GM18505 (cell line): ENCODE data around the gene APBA2.

Experiments used
- ATAC-seq: cut with Tn5 transposase; IDR thresholded peaks from one replicate; pipeline ENCODE4 v1.9.1; 2021; ENCODE audit not compliant: unreplicated experiment
- POLR2A ChIP-seq: IDR thresholded peaks from 4 replicates; pipeline ENCODE4 v1.6.1; 2011; ENCODE audit warnings: borderline replicate concordance; ENCODE audit not compliant: insufficient read depth, insufficient read length; ENCODE audit errors: extremely low read depth

APBA2 gene

DNA sequence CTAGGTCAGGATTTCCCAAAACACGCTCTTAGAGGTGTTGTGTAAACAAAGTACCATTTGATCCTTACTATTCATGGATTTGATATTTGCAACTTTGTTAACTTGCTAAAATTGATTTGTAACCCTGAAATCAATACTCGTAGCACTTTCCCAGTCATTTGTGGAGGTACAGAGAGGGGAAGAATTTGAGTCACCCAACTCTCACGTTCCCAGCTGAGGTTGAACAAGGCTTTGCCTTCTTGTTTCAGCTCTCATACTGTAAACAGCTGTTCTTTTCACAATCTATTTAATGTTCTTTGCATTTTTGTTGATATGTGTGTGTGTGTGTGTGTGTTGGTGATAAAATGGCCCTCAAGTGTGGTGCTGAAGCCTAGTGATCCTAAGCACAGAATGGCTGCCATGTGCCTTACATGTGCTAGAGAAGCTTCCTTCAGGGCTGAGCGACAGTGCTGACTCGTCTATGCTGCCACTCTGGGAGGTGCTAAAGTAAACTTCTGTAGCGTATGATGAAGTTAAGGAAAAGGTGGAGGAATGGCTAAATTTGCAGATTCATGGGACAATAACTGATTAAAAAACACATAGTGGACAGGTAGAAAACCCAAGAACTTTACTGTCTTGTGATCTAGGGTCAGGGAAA is 173.2 kb downstream of the APBA2 start:
- no peak for TF ChIP-seq POLR2A
- ATAC-seq = no peak

DNA sequence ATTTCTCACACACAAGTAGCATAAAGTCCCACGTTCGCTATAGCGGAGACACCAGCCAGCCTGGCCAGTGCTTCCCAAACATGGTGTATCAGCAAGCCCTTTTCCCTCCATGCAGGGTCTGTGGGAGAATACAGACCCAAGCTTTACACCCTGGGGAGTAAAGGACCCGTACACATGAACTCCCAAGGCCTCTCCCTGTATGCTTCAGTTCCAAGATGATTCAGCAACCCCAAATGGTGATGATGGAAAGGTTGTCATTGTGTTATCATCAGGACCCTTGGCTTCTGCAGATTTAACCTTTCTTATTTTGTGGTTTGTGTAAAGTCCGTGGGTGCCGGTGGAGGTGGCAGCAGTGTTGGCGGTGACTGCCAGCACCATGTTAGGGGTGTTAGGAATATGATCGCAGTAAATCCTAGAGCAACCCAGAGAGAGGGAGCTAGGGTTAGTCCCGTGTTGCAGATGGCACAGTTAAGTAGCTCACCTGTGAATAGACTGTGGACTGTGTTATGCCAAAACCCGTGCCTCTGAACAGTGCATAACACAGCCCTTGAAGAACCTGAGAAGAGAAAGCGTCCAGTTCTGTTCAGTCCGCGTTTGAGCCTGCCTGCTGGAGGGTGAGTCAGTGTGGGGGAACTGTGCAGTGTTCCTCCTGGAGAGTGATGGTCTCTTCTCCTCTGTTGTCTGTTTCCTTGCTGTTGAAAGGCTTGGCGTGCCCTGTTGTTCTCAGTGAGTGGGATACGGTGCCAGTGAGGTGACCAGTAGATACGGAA is 174.3 kb downstream of the APBA2 start:
- no peak for ATAC-seq
- no peak for TF ChIP-seq POLR2A

GRCh38 chr15:29061746-29062145 is 176.0 kb downstream of the APBA2 start:
- ATAC-seq = no peak
- TF ChIP-seq POLR2A = no peak

- no peak for TF ChIP-seq POLR2A
- ATAC-seq = no peak
These were observed 176.4 kb downstream of the APBA2 start for GRCh38 chr15:29062179-29062591.

DNA sequence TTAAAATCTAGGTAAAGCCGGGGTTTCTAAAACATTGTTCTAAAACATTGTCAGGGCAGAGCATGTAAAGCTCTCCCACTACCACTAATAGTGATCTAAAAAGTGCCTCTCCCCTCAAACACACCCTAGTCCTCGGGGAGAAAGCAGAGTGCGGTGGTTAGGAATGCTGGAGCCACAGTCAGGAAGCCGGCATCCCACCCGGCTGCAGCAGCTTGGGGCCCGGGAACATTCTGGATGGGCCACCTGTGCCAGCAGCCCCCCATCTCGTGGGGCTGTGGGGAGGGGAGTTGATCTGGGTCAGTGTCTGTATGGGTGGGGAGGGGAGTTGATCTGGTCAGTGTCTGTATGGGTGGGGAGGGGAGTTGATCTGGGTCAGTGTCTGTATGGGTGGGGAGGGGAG is 176.9 kb downstream of the APBA2 start:
- ATAC-seq = no peak
- no peak for TF ChIP-seq POLR2A

DNA sequence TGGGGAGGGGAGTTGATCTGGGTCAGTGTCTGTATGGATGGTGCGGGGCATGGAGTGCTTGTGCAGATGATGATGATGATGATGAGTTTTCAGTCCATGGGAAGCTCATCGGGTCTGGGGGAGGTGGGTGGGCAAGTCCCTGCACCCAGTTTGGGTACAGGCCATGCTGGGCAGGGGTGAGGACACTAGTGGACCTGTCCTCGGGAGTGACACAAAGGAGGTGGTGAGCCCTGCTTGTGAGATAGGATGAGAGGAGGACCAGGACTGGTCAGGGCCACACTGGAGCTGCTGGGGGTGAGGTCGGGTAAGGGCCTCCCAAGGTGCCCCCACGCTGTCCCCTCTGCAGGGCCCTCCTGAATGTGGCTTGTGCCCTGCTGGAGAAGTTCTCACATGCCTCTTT is 177.9 kb downstream of the APBA2 start:
- ATAC-seq = no peak
- TF ChIP-seq POLR2A = no peak

DNA sequence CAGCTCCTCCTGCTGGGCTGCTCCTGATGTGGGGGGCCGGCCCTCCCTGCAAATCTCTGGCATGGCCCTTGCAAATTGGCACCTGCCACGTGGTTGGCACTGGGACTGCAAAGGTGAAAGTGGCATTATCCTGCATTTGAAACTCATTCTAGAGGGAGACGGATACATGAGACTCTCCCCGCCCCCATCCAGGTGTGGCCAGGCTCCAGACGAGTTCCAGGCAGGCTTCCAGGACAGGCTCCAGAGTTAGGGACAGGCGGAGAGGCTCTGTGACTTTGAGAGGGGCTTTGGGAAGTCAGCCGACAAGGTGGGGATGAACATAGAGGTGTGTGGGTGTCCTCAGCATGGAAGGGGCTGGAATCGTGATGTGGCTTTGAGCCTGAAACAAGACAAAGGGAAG is 178.5 kb downstream of the APBA2 start:
- no peak for TF ChIP-seq POLR2A
- no peak for ATAC-seq

- ATAC-seq = no peak
- TF ChIP-seq POLR2A = no peak
These were observed 179.0 kb downstream of the APBA2 start for GRCh38 chr15:29064731-29065130.

- ATAC-seq = no peak
- TF ChIP-seq POLR2A = no peak
These were observed 179.8 kb downstream of the APBA2 start for GRCh38 chr15:29065571-29065970.

GRCh38 chr15:29066310-29066709 is 180.5 kb downstream of the APBA2 start:
- ATAC-seq = no peak
- no peak for TF ChIP-seq POLR2A

- no peak for ATAC-seq
These were observed 181.1 kb downstream of the APBA2 start for GRCh38 chr15:29066838-29067237.

GRCh38 chr15:29067949-29068348 is 182.2 kb downstream of the APBA2 start:
- ATAC-seq = no peak
- TF ChIP-seq POLR2A = no peak

More at GRCh38 chr15:29066838-29067237, 181.1 kb downstream of the APBA2 start:
- no peak for TF ChIP-seq POLR2A

DNA sequence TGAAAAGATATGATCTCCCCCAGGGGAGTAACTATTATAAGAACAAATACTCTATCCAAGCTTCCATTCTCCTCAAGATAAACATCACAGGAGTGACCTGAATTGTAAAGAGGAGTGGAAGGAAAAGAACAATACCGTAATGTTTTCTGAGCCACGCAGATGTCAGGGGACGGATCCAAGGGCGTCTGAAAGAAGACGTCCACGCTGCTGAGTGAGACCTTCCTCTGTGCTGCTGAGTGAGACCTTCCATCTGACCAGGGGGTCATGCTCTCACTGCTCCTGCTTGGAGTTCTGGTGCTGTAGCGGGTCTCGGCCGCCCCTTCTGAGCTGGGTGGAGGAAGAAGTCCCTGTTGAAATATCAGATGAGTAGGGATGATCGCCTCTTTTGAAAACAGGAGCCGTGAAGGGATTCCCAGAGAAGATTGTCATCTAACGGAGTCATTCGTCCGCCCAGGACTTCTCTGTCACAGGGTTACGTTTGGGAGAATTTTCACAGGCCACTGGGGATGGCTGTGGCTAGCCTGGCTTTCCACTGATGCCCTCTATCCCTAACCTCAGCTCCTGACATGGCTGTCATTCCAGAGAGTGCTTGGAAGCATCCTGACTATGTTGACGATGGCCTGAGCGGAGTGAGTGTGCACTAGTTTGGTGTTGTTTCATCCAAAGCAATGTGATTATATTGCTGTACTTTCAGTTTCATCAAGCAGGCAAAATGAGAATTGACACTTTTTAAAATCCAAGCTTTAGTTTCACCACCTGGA is 184.9 kb downstream of the APBA2 start:
- no peak for TF ChIP-seq POLR2A
- no peak for ATAC-seq

DNA sequence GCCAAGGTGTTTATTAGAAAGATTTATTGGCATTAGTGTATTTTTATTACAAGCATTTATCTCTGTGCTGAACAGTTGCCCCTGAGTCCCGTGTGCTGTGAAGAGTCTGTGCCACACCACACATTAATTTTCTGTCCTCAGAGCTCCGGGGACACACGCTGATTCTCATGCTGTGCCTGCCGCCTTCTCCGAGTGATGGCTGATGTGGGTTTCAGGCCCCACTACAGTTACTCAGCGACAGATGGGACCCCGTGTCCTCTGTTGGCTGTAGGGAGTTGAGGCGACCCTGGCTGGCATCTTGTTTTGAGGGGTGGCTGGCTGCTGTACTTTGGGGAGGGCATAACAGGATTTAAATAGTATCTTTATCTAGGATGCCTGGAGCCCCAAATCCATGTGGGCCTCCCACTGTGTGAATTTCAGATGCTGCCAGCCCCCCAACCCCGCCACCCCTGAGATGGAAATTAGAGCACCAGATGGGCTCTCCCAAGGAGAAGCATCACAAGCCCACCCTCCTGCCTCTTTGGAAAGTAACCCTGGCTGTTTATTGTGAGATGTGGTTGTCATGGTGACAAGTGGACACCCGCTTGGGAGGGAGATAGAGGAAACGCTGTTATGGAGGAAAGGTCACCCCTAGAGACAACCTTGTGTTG is 185.6 kb downstream of the APBA2 start:
- ATAC-seq = no peak
- no peak for TF ChIP-seq POLR2A

- TF ChIP-seq POLR2A = no peak
- no peak for ATAC-seq
These were observed 186.1 kb downstream of the APBA2 start for GRCh38 chr15:29071882-29072273.
